Measurements from ENCODE around the gene KIAA0040. TPM values are rescaled to one million over a fixed set of nuclear protein-coding genes. Genes with fewer than 3 reads are reported as not detected.

KIAA0040 gene
- total RNA-seq, 1 donor from 2014 or later: 3.7 TPM

DNA sequence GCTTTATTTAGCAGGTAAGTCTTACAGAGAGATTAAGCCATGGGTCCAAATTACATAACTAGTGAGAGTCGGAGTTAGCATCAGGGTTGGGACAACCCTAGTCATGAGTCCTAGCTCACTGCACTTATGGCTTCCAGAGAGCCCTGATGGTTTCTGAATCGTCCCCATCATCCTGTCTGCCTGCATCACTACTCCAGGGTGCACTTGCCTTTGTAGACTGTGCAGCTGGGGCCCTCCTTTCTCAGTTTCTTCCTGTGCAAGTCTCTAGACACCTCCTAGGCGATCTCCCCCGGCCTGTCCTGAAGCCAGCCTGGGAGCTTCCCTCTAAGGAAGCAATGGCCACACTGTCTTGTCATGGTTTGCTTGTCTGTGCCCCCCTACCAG, 37.1 kb downstream of the KIAA0040 start:
- Mint-ChIP-seq H3K27ac (no peak overlapping the region), H3K4me1 (no peaks in the 10 kb centered on the region), H3K9me3 (no peaks in the 10 kb centered on the region), H3K27me3 (ENCODE audit: low read depth) (peaks cover 59% of the 10 kb centered on the region), H3K4me3 (no peak overlapping the region), H3K36me3 (no peaks in the 10 kb centered on the region)
- TF ChIP-seq, protein P1, sequence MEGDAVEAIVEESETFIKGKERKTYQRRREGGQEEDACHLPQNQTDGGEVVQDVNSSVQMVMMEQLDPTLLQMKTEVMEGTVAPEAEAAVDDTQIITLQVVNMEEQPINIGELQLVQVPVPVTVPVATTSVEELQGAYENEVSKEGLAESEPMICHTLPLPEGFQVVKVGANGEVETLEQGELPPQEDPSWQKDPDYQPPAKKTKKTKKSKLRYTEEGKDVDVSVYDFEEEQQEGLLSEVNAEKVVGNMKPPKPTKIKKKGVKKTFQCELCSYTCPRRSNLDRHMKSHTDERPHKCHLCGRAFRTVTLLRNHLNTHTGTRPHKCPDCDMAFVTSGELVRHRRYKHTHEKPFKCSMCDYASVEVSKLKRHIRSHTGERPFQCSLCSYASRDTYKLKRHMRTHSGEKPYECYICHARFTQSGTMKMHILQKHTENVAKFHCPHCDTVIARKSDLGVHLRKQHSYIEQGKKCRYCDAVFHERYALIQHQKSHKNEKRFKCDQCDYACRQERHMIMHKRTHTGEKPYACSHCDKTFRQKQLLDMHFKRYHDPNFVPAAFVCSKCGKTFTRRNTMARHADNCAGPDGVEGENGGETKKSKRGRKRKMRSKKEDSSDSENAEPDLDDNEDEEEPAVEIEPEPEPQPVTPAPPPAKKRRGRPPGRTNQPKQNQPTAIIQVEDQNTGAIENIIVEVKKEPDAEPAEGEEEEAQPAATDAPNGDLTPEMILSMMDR (IDR thresholded peaks at IDR 0.05; ENCODE audit: unreplicated experiment): no peak
- DNase-seq (ENCODE audit: low spot score in 2 of 2, unreplicated experiment in 2 of 2): no peak

GRCh38 chr1:175154629-175155472, 37.7 kb downstream of the KIAA0040 start:
- Mint-ChIP-seq H3K27me3 (ENCODE audit: low read depth) (peaks cover 66% of the 10 kb centered on the region), H3K27ac (no peak overlapping the region), H3K4me1 (no peaks in the 10 kb centered on the region), H3K9me3 (no peaks in the 10 kb centered on the region), H3K36me3 (no peaks in the 10 kb centered on the region), H3K4me3 (no peak overlapping the region)
- peak; percentile 42 to 70 for DNase-seq (ENCODE audit: low spot score in 2 of 2, unreplicated experiment in 2 of 2)
- TF ChIP-seq, protein P1 (IDR thresholded peaks at IDR 0.05; ENCODE audit: unreplicated experiment): peak; percentile 95

DNA sequence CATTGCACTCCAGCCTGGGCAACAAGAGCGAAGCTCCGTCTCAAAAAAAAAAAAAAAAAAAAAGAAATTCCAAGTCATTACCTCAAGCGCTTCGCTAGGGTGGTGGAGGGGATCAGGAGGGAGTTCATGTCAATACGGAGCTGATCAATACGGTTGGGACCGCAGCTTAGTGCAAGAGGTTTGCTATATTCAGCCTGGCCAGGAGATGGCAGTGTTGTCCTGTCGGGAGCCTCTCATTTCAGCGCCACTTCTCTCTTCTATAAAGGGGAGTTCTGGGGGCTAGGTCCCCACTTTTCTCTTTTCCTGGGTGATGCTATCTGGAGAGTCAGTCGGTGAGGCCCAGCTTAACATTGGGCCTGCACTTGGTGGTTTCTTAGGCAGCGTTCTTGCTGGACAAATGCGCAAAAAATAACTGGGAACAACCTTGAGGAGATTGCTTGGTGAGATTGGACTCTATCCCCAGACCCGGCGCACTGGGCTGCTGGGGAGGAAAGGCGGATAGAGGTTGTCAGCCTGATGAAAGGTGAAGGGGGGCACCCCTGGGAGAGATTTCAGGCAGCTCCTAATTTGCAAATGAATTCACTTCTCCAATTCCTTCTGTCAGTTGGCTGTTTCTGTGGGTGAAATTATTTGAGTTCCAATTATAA, 40.4 kb downstream of the KIAA0040 start:
- no peak overlapping the region for H3K4me3 Mint-ChIP-seq
- DNase-seq (ENCODE audit: low spot score in 2 of 2, unreplicated experiment in 2 of 2): peak; percentile 33 to 74
- H3K4me1 Mint-ChIP-seq: no peaks in the 10 kb centered on the region
- no peak overlapping the region for H3K27ac Mint-ChIP-seq
- TF ChIP-seq, protein P1 (IDR thresholded peaks at IDR 0.05; ENCODE audit: unreplicated experiment): peak; percentile 77
- H3K9me3 Mint-ChIP-seq: no peaks in the 10 kb centered on the region
- no peaks in the 10 kb centered on the region for H3K36me3 Mint-ChIP-seq
- H3K27me3 Mint-ChIP-seq (ENCODE audit: low read depth): peaks cover 90% of the 10 kb centered on the region

GRCh38 chr1:175150596-175151319, 41.8 kb downstream of the KIAA0040 start:
- TF ChIP-seq, protein P1 (IDR thresholded peaks at IDR 0.05; ENCODE audit: unreplicated experiment): no peak
- Mint-ChIP-seq H3K9me3 (no peaks in the 10 kb centered on the region), H3K4me1 (peaks cover 4% of the 10 kb centered on the region), H3K27me3 (ENCODE audit: low read depth) (peaks cover 88% of the 10 kb centered on the region), H3K4me3 (no peak overlapping the region), H3K27ac (no peak overlapping the region), H3K36me3 (no peaks in the 10 kb centered on the region)
- no peak for DNase-seq (ENCODE audit: low spot score in 2 of 2, unreplicated experiment in 2 of 2)

- peaks cover 4% of the 10 kb centered on the region for H3K4me1 Mint-ChIP-seq
- no peaks in the 10 kb centered on the region for H3K36me3 Mint-ChIP-seq
- peaks cover 63% of the 10 kb centered on the region for H3K27me3 Mint-ChIP-seq (ENCODE audit: low read depth)
- no peak overlapping the region for H3K4me3 Mint-ChIP-seq
- H3K9me3 Mint-ChIP-seq: no peaks in the 10 kb centered on the region
- no peak for DNase-seq (ENCODE audit: low spot score in 2 of 2, unreplicated experiment in 2 of 2)
- TF ChIP-seq, protein P1 (IDR thresholded peaks at IDR 0.05; ENCODE audit: unreplicated experiment): no peak
- H3K27ac Mint-ChIP-seq: no peak overlapping the region
These were observed 44.5 kb downstream of the KIAA0040 start for GRCh38 chr1:175148068-175148467.
